Neuronal stem cell (in vitro differentiated cells): ENCODE measurements around the gene RPL22.

Experiments
- DNase-seq: peaks from one replicate; pipeline ENCODE4 v3.0.0-alpha.2; 2013; ENCODE audit warnings: low spot score
- H2AFZ ChIP-seq: one replicate; pipeline ENCODE4 v1.6.1; 2013; ENCODE audit warnings: mild to moderate bottlenecking, low read length, inconsistent platforms
- H2AK5ac ChIP-seq: 2 replicates; pipeline ENCODE4 v1.6.1; 2013; ENCODE audit warnings: low read depth, mild to moderate bottlenecking, inconsistent platforms, low read length, moderate library complexity, mixed read lengths
- H2BK120ac ChIP-seq: 2 replicates; pipeline ENCODE4 v1.6.1; 2013; ENCODE audit warnings: low read depth, mild to moderate bottlenecking, inconsistent platforms, low read length, moderate library complexity, mixed read lengths
- H2BK12ac ChIP-seq: one replicate; pipeline ENCODE4 v1.6.1; 2013; ENCODE audit warnings: low read length, inconsistent platforms
- H2BK15ac ChIP-seq: 2 replicates; pipeline ENCODE4 v1.6.1; 2013; ENCODE audit warnings: mild to moderate bottlenecking, low read length, inconsistent platforms, mixed read lengths
- H2BK5ac ChIP-seq: one replicate; pipeline ENCODE4 v1.6.1; 2013; ENCODE audit warnings: inconsistent platforms, mild to moderate bottlenecking, low read length, moderate library complexity
- H3K14ac ChIP-seq: one replicate; pipeline ENCODE4 v1.6.1; 2013; ENCODE audit warnings: low read length, inconsistent platforms
- H3K18ac ChIP-seq: 2 replicates; pipeline ENCODE4 v1.6.1; 2013; ENCODE audit warnings: low read length, inconsistent platforms
- H3K23ac ChIP-seq: 2 replicates; pipeline ENCODE4 v1.6.1; 2013; ENCODE audit warnings: low read depth, mild to moderate bottlenecking, mixed read lengths, low read length, inconsistent platforms; ENCODE audit not compliant: poor library complexity
- H3K27ac ChIP-seq: replicated peaks from 3 replicates; pipeline ENCODE4 v1.5.1; 2013; ENCODE audit warnings: low read length, inconsistent platforms
- H3K27me3 ChIP-seq, 3 experiments: 2 replicates each; pipeline ENCODE4 v1.6.1; 2013; ENCODE audit warnings: low read length in 3 of 3, mild to moderate bottlenecking in 2 of 3, inconsistent platforms in 1 of 3, low read depth in 1 of 3, mixed read lengths in 1 of 3, moderate library complexity in 1 of 3; ENCODE audit not compliant: control insufficient read depth in 3 of 3, insufficient read depth in 3 of 3
- H3K36me3 ChIP-seq, 2 donors: replicated peaks in 1 of 2; 2 replicates each; pipeline ENCODE4 v1.6.1; 2013; ENCODE audit warnings: low read length in 2 of 2; ENCODE audit not compliant: control insufficient read depth in 2 of 2, insufficient read depth in 2 of 2
- H3K4ac ChIP-seq: 2 replicates; pipeline ENCODE4 v1.6.1; 2013; ENCODE audit warnings: inconsistent platforms, mild to moderate bottlenecking, low read length, moderate library complexity
- H3K4me1 ChIP-seq, 2 donors: 1 replicate in 1 of 2; 2 replicates in 1 of 2; pipeline ENCODE4 v1.6.1; 2013; ENCODE audit warnings: low read length in 2 of 2, low read depth in 1 of 2; ENCODE audit not compliant: control insufficient read depth in 2 of 2, insufficient read depth in 1 of 2
- H3K4me2 ChIP-seq: one replicate; pipeline ENCODE4 v1.6.1; 2013; ENCODE audit warnings: mild to moderate bottlenecking, low read length, inconsistent platforms; ENCODE audit not compliant: insufficient read depth, poor library complexity, severe bottlenecking
- H3K4me3 ChIP-seq, 2 donors: 2 replicates each; pipeline ENCODE4 v1.5.1; 2013; ENCODE audit warnings: low read length in 2 of 2, mild to moderate bottlenecking in 2 of 2, inconsistent platforms in 1 of 2, moderate library complexity in 1 of 2
- H3K79me1 ChIP-seq: one replicate; pipeline ENCODE4 v1.6.1; 2013; ENCODE audit warnings: low read depth, mild to moderate bottlenecking, inconsistent platforms, low read length, moderate library complexity
- H3K9ac ChIP-seq: one replicate; pipeline ENCODE4 v1.6.1; 2013; ENCODE audit warnings: mild to moderate bottlenecking, low read depth, low read length, inconsistent platforms; ENCODE audit not compliant: poor library complexity
- H3K9me3 ChIP-seq, 2 donors: replicated peaks in 1 of 2; 2 replicates each; pipeline versions ENCODE3 to v1.6.1; 2013; ENCODE audit warnings: low read length in 2 of 2, mild to moderate bottlenecking in 2 of 2, inconsistent platforms in 1 of 2, low read depth in 1 of 2, mixed read lengths in 1 of 2, moderate library complexity in 1 of 2; ENCODE audit not compliant: control insufficient read depth in 2 of 2, insufficient read depth in 1 of 2
- H4K8ac ChIP-seq: one replicate; pipeline ENCODE4 v1.6.1; 2013; ENCODE audit warnings: low read depth, mild to moderate bottlenecking, inconsistent platforms, low read length, moderate library complexity
- H4K91ac ChIP-seq: one replicate; pipeline ENCODE4 v1.6.1; 2013; ENCODE audit warnings: low read length, low read depth, mild to moderate bottlenecking, inconsistent platforms; ENCODE audit not compliant: poor library complexity
- WGBS, 2 donors: extraction: QIAGEN DNeasy Blood & Tissue Kit; methylation state at CpG; one replicate each; pipeline ENCODE4 v1.1.7; 2013; ENCODE audit warnings: missing lambda C conversion rate in 2 of 2, mixed read lengths in 1 of 2; ENCODE audit not compliant: insufficient read length in 2 of 2, insufficient replicate concordance in 1 of 2; ENCODE audit errors: extremely low coverage in 2 of 2; 5-methylcytosine and 5-hydroxymethylcytosine counted together

RPL22 gene

DNA sequence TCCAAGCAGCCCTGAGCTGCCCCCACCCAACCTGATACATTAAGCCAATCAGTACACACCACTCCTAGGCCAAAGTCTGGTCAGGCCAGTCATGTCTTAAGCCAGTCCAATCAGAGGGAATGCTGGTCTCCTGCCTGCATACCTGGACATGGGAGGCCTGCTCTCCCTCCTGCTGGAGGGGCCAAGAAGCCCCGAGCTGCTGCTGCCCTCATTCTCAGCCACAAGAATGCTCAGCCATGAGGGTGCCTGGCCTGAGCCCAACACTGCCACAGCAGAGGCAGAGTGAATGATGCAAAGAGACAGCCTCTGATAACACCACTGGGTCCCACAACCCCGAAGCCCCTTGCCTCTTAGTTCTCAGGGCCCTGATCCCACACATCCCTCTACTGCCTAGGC lies 42.3 kb downstream of the RPL22 start:
- no peaks in the 10 kb centered on the region for H3K9me3 ChIP-seq
- no peaks in the 10 kb centered on the region for H3K36me3 ChIP-seq
- no peak overlapping the region for H4K91ac ChIP-seq
- H3K27ac ChIP-seq: no peak overlapping the region
- H3K18ac ChIP-seq: peak overlapping the region; percentile 76
- H2BK120ac ChIP-seq: no peak overlapping the region
- DNase-seq: no peak
- H3K9ac ChIP-seq: peak overlapping the region; percentile 21
- no peak overlapping the region for H2BK15ac ChIP-seq
- H3K4ac ChIP-seq: no peak overlapping the region
- WGBS, 2 donors: no CpG with 5 or more reads among the region's 2 CpGs
- H3K79me1 ChIP-seq: peaks cover 3% of the 10 kb centered on the region
- H2BK5ac ChIP-seq: no peak overlapping the region
- H3K27me3 ChIP-seq: peaks cover 0 to 66% (median 0%) of the 10 kb centered on the region in 3 experiments
- H2AK5ac ChIP-seq: peak overlapping the region; percentile 46
- no peak overlapping the region for H2BK12ac ChIP-seq
- H2AFZ ChIP-seq: no peak overlapping the region
- H3K14ac ChIP-seq: no peak overlapping the region
- H3K4me1 ChIP-seq: peaks cover 0 to 4% of the 10 kb centered on the region in 2 donors
- H3K4me2 ChIP-seq: no peak overlapping the region
- no peak overlapping the region for H3K4me3 ChIP-seq
- no peak overlapping the region for H4K8ac ChIP-seq
- H3K23ac ChIP-seq: peak overlapping the region; percentile 93

- Histone ChIP-seq H3K36me3 (no peaks in the 10 kb centered on the region), H2BK120ac (no peak overlapping the region), H3K27me3 (peaks cover 0 to 67% (median 0%) of the 10 kb centered on the region in 3 experiments), H2BK12ac (no peak overlapping the region), H2BK5ac (no peak overlapping the region), H3K4me2 (no peak overlapping the region), H3K4me3 (no peak overlapping the region), H3K4me1 (peaks cover 0 to 4% of the 10 kb centered on the region in 2 donors), H3K9ac (no peak overlapping the region), H4K8ac (no peak overlapping the region), H3K4ac (no peak overlapping the region), H3K14ac (peak overlapping the region; percentile 38), H3K27ac (no peak overlapping the region), H3K79me1 (peaks cover 3% of the 10 kb centered on the region), H3K18ac (no peak overlapping the region), H3K23ac (peak overlapping the region; percentile 31), H2AFZ (no peak overlapping the region), H2BK15ac (peak overlapping the region; percentile 67), H4K91ac (no peak overlapping the region), H2AK5ac (no peak overlapping the region), H3K9me3 (no peaks in the 10 kb centered on the region)
- no peak for DNase-seq
- WGBS, 2 donors: no CpG with 5 or more reads among the region's 26 CpGs
Observed at GRCh38 chr1:6154525-6155319, 44.7 kb downstream of the RPL22 start.

DNA sequence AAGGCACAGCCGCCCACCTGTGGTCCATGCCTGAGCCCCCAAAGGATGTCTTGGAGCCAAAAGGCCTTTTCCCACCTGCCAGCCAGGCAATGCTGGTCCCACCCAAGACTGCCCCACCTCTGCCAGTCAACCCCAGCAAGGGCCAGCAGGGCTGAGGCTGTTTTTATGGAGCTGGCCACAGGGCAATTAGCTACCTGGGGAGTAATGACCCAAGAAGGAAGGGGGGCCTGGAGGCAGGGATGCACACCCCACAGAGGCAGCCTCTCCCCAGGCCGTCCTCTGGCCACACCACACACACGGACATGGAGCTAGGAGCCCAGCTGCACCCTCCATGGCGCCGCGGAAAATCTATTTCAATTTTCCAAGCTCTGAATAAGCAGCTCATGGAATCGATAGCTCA lies 46.5 kb downstream of the RPL22 start:
- Histone ChIP-seq H2BK12ac (no peak overlapping the region), H3K4me2 (no peak overlapping the region), H3K9ac (peak overlapping the region; percentile 21), H4K91ac (no peak overlapping the region), H3K4ac (no peak overlapping the region), H3K14ac (peak overlapping the region; percentile 8), H4K8ac (no peak overlapping the region), H3K27ac (no peak overlapping the region), H3K79me1 (peaks cover 3% of the 10 kb centered on the region), H3K27me3 (peaks cover 0 to 72% (median 16%) of the 10 kb centered on the region in 3 experiments), H3K36me3 (no peaks in the 10 kb centered on the region), H3K18ac (peak overlapping the region; percentile 48), H3K9me3 (no peaks in the 10 kb centered on the region), H2AK5ac (no peak overlapping the region), H2BK120ac (no peak overlapping the region), H3K23ac (peak overlapping the region; percentile 73), H2BK5ac (no peak overlapping the region), H3K4me1 (peaks cover 3 to 13% of the 10 kb centered on the region in 2 donors), H2AFZ (no peak overlapping the region), H3K4me3 (no peak overlapping the region), H2BK15ac (no peak overlapping the region)
- no peak for DNase-seq
- no CpG with 5 or more reads among the region's 7 CpGs for WGBS, 2 donors

DNA sequence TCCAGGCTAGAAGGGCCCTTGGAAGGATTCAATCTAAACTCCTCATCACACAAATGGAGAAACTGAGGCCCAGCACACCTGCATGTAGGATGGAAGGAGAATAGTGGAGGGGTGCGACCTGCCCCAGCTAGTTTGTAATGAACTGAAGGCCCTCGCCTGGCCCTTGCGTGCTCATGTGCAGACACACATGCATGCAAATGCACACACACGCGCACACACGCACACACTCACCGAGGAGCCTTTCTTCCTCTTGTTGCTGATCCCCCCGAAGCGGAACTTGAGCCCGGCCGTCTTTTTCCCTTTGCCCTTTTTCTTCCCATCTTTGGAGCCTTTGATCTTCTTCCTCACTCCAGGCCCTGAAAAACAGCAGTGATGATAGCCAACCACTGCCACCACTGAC lies 47.2 kb downstream of the RPL22 start:
- no peak overlapping the region for H2BK12ac ChIP-seq
- no peak for DNase-seq
- no peak overlapping the region for H3K4ac ChIP-seq

More for the DNA sequence above, 47.2 kb downstream of the RPL22 start:
- Histone ChIP-seq H3K18ac (no peak overlapping the region), H3K27ac (no peak overlapping the region), H4K91ac (no peak overlapping the region), H4K8ac (no peak overlapping the region), H3K9ac (no peak overlapping the region), H3K23ac (peak overlapping the region; percentile 52), H2BK15ac (no peak overlapping the region), H2BK120ac (no peak overlapping the region), H2BK5ac (no peak overlapping the region), H2AK5ac (peak overlapping the region; percentile 78), H3K14ac (peak overlapping the region; percentile 78), H3K4me2 (peak overlapping the region; percentile 15), H3K79me1 (peaks cover 3% of the 10 kb centered on the region), H2AFZ (no peak overlapping the region), H3K4me3 (no peak overlapping the region), H3K4me1 (peaks cover 3 to 9% of the 10 kb centered on the region in 2 donors), H3K9me3 (no peaks in the 10 kb centered on the region), H3K27me3 (peaks cover 0 to 72% (median 20%) of the 10 kb centered on the region in 3 experiments), H3K36me3 (no peaks in the 10 kb centered on the region)
- WGBS, 2 donors: no CpG with 5 or more reads among the region's 11 CpGs
